H9 (cell line): ENCODE data around the gene XCR1. TPM values are rescaled to one million over a fixed set of nuclear protein-coding genes. Genes with fewer than 3 reads are reported as not detected.
A peak's percentile ranks its signal among the peaks of the same experiment; 100 is the strongest.

Source experiments
- DNase-seq: peaks from one replicate; pipeline ENCODE4 v3.0.0-alpha.2; 2017
- H2AFZ ChIP-seq: one replicate; pipeline ENCODE4 v1.6.1; 2013; ENCODE audit warnings: mild to moderate bottlenecking, low read length, control low read depth, moderate library complexity
- H2AK5ac ChIP-seq: 2 replicates; pipeline ENCODE4 v1.6.1; 2013; ENCODE audit warnings: low read length, control low read depth, mixed read lengths; ENCODE audit not compliant: insufficient read length
- H2BK120ac ChIP-seq: one replicate; pipeline ENCODE4 v1.6.1; 2013; ENCODE audit warnings: low read depth, mild to moderate bottlenecking, low read length, control low read depth, inconsistent platforms; ENCODE audit not compliant: poor library complexity, severe bottlenecking
- H2BK12ac ChIP-seq: 2 replicates; pipeline ENCODE4 v1.6.1; 2013; ENCODE audit warnings: low read length, control low read depth, mixed read lengths, low read depth; ENCODE audit not compliant: insufficient read length
- H2BK15ac ChIP-seq: 2 replicates; pipeline ENCODE4 v1.6.1; 2013; ENCODE audit warnings: low read depth, low read length, control low read depth
- H2BK20ac ChIP-seq: one replicate; pipeline ENCODE4 v1.6.1; 2013; ENCODE audit warnings: low read depth, mild to moderate bottlenecking, low read length, control low read depth, inconsistent platforms; ENCODE audit not compliant: poor library complexity, severe bottlenecking
- H2BK5ac ChIP-seq: 2 replicates; pipeline ENCODE4 v1.6.1; 2013; ENCODE audit warnings: low read length, control low read depth, mixed read lengths; ENCODE audit not compliant: insufficient read length
- H3K14ac ChIP-seq: 2 replicates; pipeline ENCODE4 v1.6.1; 2013; ENCODE audit warnings: low read length, control low read depth; ENCODE audit not compliant: insufficient read depth
- H3K18ac ChIP-seq: 2 replicates; pipeline ENCODE4 v1.6.1; 2013; ENCODE audit warnings: low read depth, mild to moderate bottlenecking, mixed read lengths, low read length, control low read depth; ENCODE audit not compliant: insufficient read length
- H3K23ac ChIP-seq: 2 replicates; pipeline ENCODE4 v1.6.1; 2013; ENCODE audit warnings: low read length, control low read depth, mixed read lengths, low read depth; ENCODE audit not compliant: insufficient read length
- H3K23me2 ChIP-seq: 2 replicates; pipeline ENCODE4 v1.6.1; 2013; ENCODE audit warnings: low read depth, mild to moderate bottlenecking, mixed read lengths, low read length, control low read depth; ENCODE audit not compliant: insufficient read length, poor library complexity, severe bottlenecking
- H3K27ac ChIP-seq: 2 replicates; pipeline ENCODE4 v1.5.1; 2013; ENCODE audit warnings: low read length, control low read depth, mixed read lengths, low read depth; ENCODE audit not compliant: insufficient read length
- H3K27me3 ChIP-seq: 2 replicates; pipeline ENCODE4 v1.6.1; 2013; ENCODE audit warnings: low read length, control low read depth, inconsistent platforms; ENCODE audit not compliant: insufficient read depth
- H3K4ac ChIP-seq: 2 replicates; pipeline ENCODE4 v1.6.1; 2013; ENCODE audit warnings: low read depth, mild to moderate bottlenecking, control low read depth, inconsistent platforms, low read length, moderate library complexity
- H3K4me1 ChIP-seq: 2 replicates; pipeline ENCODE4 v1.6.1; 2013; ENCODE audit warnings: low read length, control low read depth, inconsistent platforms; ENCODE audit not compliant: insufficient read depth
- H3K4me2 ChIP-seq: 2 replicates; pipeline ENCODE4 v1.6.1; 2013; ENCODE audit warnings: low read length, control low read depth, mixed read lengths; ENCODE audit not compliant: insufficient read length, insufficient read depth
- H3K56ac ChIP-seq: 2 replicates; pipeline ENCODE4 v1.6.1; 2013; ENCODE audit warnings: low read depth, mild to moderate bottlenecking, mixed read lengths, low read length, control low read depth; ENCODE audit not compliant: insufficient read length
- H3K79me1 ChIP-seq: 2 replicates; pipeline ENCODE4 v1.6.1; 2013; ENCODE audit warnings: low read depth, mild to moderate bottlenecking, moderate library complexity, low read length, control low read depth, inconsistent platforms; ENCODE audit not compliant: insufficient read depth, poor library complexity, severe bottlenecking
- H3K79me2 ChIP-seq: 2 replicates; pipeline ENCODE4 v1.6.1; 2013; ENCODE audit warnings: low read length, control low read depth, inconsistent platforms; ENCODE audit not compliant: insufficient read depth
- H3K9ac ChIP-seq: 2 replicates; pipeline ENCODE4 v1.6.1; 2013; ENCODE audit warnings: low read length, control low read depth, mixed read lengths; ENCODE audit not compliant: insufficient read length; ENCODE audit errors: extremely low read depth
- H3K9me3 ChIP-seq: one replicate; pipeline ENCODE4 v1.6.1; 2013; ENCODE audit warnings: low read depth, low read length, inconsistent platforms; ENCODE audit not compliant: control insufficient read depth
- H3T11ph ChIP-seq: one replicate; pipeline ENCODE4 v1.6.1; 2013; ENCODE audit warnings: mild to moderate bottlenecking, low read length, control low read depth, inconsistent platforms
- H4K20me1 ChIP-seq: one replicate; pipeline ENCODE4 v1.6.1; 2013; ENCODE audit not compliant: control insufficient read depth, insufficient read length, insufficient read depth
- H4K5ac ChIP-seq: 2 replicates; pipeline ENCODE4 v1.6.1; 2013; ENCODE audit warnings: low read depth, mild to moderate bottlenecking, mixed read lengths, low read length, control low read depth; ENCODE audit not compliant: insufficient read length
- H4K8ac ChIP-seq: replicated peaks from 2 replicates; pipeline ENCODE4 v1.6.1; 2013; ENCODE audit warnings: low read length, control low read depth, mixed read lengths, low read depth; ENCODE audit not compliant: insufficient read length
- H4K91ac ChIP-seq: 2 replicates; pipeline ENCODE4 v1.6.1; 2013; ENCODE audit warnings: low read depth, mild to moderate bottlenecking, moderate library complexity, mixed read lengths, low read length, control low read depth; ENCODE audit not compliant: insufficient read length
- H3K27ac Mint-ChIP-seq, 3 experiments: 2 replicates in 2 of 3; 3 replicates in 1 of 3; pipeline ENCODE4 v1.8.0; 2020 to 2021; ENCODE audit warnings: mixed read lengths in 3 of 3, mild to moderate bottlenecking in 1 of 3, moderate library complexity in 1 of 3
- H3K27me3 Mint-ChIP-seq: 2 replicates; pipeline ENCODE4 v1.8.0; 2021; ENCODE audit warnings: low read depth, mild to moderate bottlenecking, moderate library complexity, mixed read lengths
- H3K36me3 Mint-ChIP-seq, 3 experiments: 2 replicates in 2 of 3; 3 replicates in 1 of 3; pipeline ENCODE4 v1.8.0; 2020 to 2021; ENCODE audit warnings: low read depth in 3 of 3, mixed read lengths in 3 of 3; ENCODE audit not compliant: insufficient read depth in 1 of 3
- H3K4me1 Mint-ChIP-seq, 2 experiments: 2 replicates each; pipeline ENCODE4 v1.8.0; 2020; ENCODE audit warnings: mixed read lengths in 2 of 2
- H3K4me3 Mint-ChIP-seq, 2 experiments: 2 replicates in 1 of 2; 3 replicates in 1 of 2; pipeline ENCODE4 v1.8.0; 2020 to 2021; ENCODE audit warnings: mild to moderate bottlenecking in 2 of 2, mixed read lengths in 2 of 2, moderate library complexity in 1 of 2
- H3K9me3 Mint-ChIP-seq, 2 experiments: 2 replicates in 1 of 2; 3 replicates in 1 of 2; pipeline ENCODE4 v1.8.0; 2020; ENCODE audit warnings: mild to moderate bottlenecking in 2 of 2, mixed read lengths in 2 of 2, moderate library complexity in 1 of 2
- WGBS: extraction: QIAGEN DNeasy Blood & Tissue Kit; methylation state at CpG from one replicate; pipeline ENCODE4 v1.1.7; 2013; ENCODE audit warnings: missing lambda C conversion rate, low lambda C conversion rate, mixed read lengths; ENCODE audit not compliant: insufficient read length; ENCODE audit errors: extremely low coverage; 5-methylcytosine and 5-hydroxymethylcytosine counted together
- total RNA-seq: library from RNA; stranded (reverse); gene quantifications from 2 replicates; pipeline ENCODE4 v1.2.1, GENCODE V29; 2021
- TF ChIP-seq, protein P1 (sequence below): fragments of 200-600 bp; sonication (generic); conservative IDR thresholded peaks from 3 replicates; pipeline ENCODE4 v1.8.0; 2021; ENCODE audit warnings: antibody characterized with exemption, mild to moderate bottlenecking

The XCR1 gene
- total RNA-seq, 1 experiment from 2014 or later: not detected

- TF ChIP-seq, protein P1, sequence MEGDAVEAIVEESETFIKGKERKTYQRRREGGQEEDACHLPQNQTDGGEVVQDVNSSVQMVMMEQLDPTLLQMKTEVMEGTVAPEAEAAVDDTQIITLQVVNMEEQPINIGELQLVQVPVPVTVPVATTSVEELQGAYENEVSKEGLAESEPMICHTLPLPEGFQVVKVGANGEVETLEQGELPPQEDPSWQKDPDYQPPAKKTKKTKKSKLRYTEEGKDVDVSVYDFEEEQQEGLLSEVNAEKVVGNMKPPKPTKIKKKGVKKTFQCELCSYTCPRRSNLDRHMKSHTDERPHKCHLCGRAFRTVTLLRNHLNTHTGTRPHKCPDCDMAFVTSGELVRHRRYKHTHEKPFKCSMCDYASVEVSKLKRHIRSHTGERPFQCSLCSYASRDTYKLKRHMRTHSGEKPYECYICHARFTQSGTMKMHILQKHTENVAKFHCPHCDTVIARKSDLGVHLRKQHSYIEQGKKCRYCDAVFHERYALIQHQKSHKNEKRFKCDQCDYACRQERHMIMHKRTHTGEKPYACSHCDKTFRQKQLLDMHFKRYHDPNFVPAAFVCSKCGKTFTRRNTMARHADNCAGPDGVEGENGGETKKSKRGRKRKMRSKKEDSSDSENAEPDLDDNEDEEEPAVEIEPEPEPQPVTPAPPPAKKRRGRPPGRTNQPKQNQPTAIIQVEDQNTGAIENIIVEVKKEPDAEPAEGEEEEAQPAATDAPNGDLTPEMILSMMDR: no peak
- WGBS: no CpG with 5 or more reads among the region's 4 CpGs
These were observed 52.6 kb downstream of the XCR1 start for GRCh38 chr3:45974686-45975085.

More at GRCh38 chr3:45974686-45975085, 52.6 kb downstream of the XCR1 start:
- H3K27ac ChIP-seq: no peak overlapping the region
- peaks cover 14 to 76% (median 72%) of the 10 kb centered on the region in 3 experiments; a peak in 6 of 7 replicates for H3K36me3 Mint-ChIP-seq
- H3K27ac Mint-ChIP-seq: peak overlapping the region in 1 of 3 experiments; percentile 83; a peak in 1 of 7 replicates
- no peaks in the 10 kb centered on the region for H3K23me2 ChIP-seq
- no peak overlapping the region for H2AFZ ChIP-seq
- H3K79me2 ChIP-seq: no peaks in the 10 kb centered on the region
- H3K9me3 Mint-ChIP-seq: no peaks in the 10 kb centered on the region
- H3T11ph ChIP-seq: no peak overlapping the region
- no peaks in the 10 kb centered on the region for H3K4me1 ChIP-seq
- H3K9ac ChIP-seq: no peak overlapping the region
- H4K20me1 ChIP-seq: peaks cover 3% of the 10 kb centered on the region
- no peak overlapping the region for H3K4me3 Mint-ChIP-seq
- no peak overlapping the region for H4K8ac ChIP-seq
- H2AK5ac ChIP-seq: no peak overlapping the region
- H3K56ac ChIP-seq: no peak overlapping the region
- no peak overlapping the region for H3K18ac ChIP-seq
- no peak overlapping the region for H2BK20ac ChIP-seq
- no peak overlapping the region for H4K5ac ChIP-seq
- no peak overlapping the region for H3K23ac ChIP-seq
- H3K14ac ChIP-seq: no peak overlapping the region
- no peak overlapping the region for H4K91ac ChIP-seq
- H3K4ac ChIP-seq: no peak overlapping the region
- H2BK120ac ChIP-seq: no peak overlapping the region
- no peak overlapping the region for H2BK5ac ChIP-seq
- H3K4me2 ChIP-seq: no peak overlapping the region
- no peak overlapping the region for H2BK15ac ChIP-seq
- no peaks in the 10 kb centered on the region for H3K27me3 ChIP-seq
- H3K4me1 Mint-ChIP-seq: no peaks in the 10 kb centered on the region
- no peak for DNase-seq
- H3K9me3 ChIP-seq: no peaks in the 10 kb centered on the region
- no peak overlapping the region for H2BK12ac ChIP-seq
- H3K27me3 Mint-ChIP-seq: peaks cover 1% of the 10 kb centered on the region; the same call in 1 of the 2 replicates
- no peaks in the 10 kb centered on the region for H3K79me1 ChIP-seq
